HL-60 (cell line): ENCODE data around the gene PABPN1L.
"Not testable (repeated sequence)": the region's sequence is repeated elsewhere in the genome, so short reads cannot be mapped to it uniquely, and the experiment has no call there.

Experiments
- DNase-seq, 2 experiments: peaks; one replicate each; pipeline ENCODE4 v3.0.0-alpha.2; 2010 to 2020; ENCODE audit warnings: low read depth in 1 of 2, low spot score in 1 of 2
- H3K27ac ChIP-seq: fragments of 250-450 bp; sonication (Bioruptor Pico); replicated peaks from 2 replicates; pipeline ENCODE4 v1.5.1; 2020; ENCODE audit warnings: mild to moderate bottlenecking, moderate library complexity
- H3K27me3 ChIP-seq: fragments of 250-450 bp; sonication (Bioruptor Pico); 2 replicates; pipeline ENCODE4 v1.5.1; 2021; ENCODE audit warnings: mild to moderate bottlenecking, moderate library complexity; ENCODE audit not compliant: insufficient read depth, poor library complexity, severe bottlenecking
- H3K4me3 ChIP-seq: replicated peaks from 2 replicates; pipeline ENCODE4 v1.5.1; 2011; ENCODE audit warnings: mild to moderate bottlenecking, control low read depth, low read length; ENCODE audit not compliant: insufficient read depth
- CTCF ChIP-seq: IDR thresholded peaks from one replicate; pipeline ENCODE4 v1.5.1; 2011; ENCODE audit warnings: low read length, control low read depth, inconsistent platforms; ENCODE audit not compliant: insufficient read depth
- GABPA ChIP-seq: IDR thresholded peaks from 2 replicates; pipeline ENCODE4 v1.6.1; 2012; ENCODE audit warnings: low read depth
- POLR2AphosphoS5 ChIP-seq: IDR thresholded peaks from 2 replicates; pipeline ENCODE4 v1.6.1; 2012; ENCODE audit warnings: low read depth
- REST ChIP-seq: IDR thresholded peaks from 2 replicates; pipeline ENCODE4 v1.6.1; 2012; ENCODE audit warnings: low read depth; ENCODE audit not compliant: insufficient replicate concordance
- SPI1 ChIP-seq: IDR thresholded peaks from 2 replicates; pipeline ENCODE4 v1.6.1; 2012; ENCODE audit warnings: low read depth, mild to moderate bottlenecking, borderline replicate concordance

The PABPN1L gene

DNA sequence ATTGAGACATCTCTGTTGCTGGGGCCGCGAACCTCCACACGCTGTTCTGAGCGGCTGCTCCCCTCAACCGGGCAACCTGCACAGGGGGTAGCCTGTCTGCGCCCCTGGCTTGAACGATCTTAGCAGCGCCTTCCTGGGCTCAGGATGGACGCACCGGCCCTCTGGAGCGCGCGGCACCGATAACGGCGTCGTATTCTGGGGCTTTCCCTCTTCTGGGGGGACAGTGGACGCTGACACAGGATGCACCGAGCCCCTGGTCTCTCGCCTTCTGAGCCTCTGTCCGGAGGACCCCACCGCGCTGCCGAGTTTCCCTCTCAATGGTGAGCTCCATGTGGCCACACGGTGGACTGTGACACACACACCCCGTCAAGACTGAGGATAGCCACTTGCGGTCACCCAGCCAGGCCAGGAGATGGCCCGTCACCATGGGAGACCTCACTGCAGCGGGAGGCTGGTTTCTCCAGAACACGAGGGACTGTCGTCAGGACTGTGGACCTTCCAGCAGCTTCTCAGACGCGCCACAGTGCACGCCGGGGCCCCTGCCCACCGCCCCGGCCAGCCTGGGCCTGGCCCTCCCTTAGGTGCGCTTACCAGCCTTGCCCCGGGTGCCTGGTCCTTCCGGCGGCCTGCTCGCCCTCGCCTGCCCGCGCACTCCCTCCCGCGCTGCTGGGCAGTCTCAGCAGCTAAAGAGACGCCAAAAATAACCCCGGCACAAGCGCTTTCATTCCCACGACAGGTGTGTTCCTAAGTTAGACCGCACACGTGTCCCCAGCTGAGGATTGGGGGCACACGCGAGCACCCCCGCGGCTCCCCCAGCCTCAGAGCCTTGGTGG, 30.0 kb upstream of the PABPN1L start:
- H3K27me3 ChIP-seq, result no peaks in the 10 kb centered on the region
- no peak overlapping the region for H3K27ac ChIP-seq
- no peak overlapping the region for H3K4me3 ChIP-seq
- TF ChIP-seq REST (no peak), GABPA (no peak), SPI1 (no peak), POLR2AphosphoS5 (no peak), CTCF (no peak)
- no peak for DNase-seq

- no peak for DNase-seq
- no peak for TF ChIP-seq GABPA
- TF ChIP-seq CTCF, result no peak
- no peak for TF ChIP-seq POLR2AphosphoS5
- no peak for TF ChIP-seq SPI1
- TF ChIP-seq REST, result no peak
- H3K27me3 ChIP-seq, result no peaks in the 10 kb centered on the region
Measured at GRCh38 chr16:88895335-88895734, 28.9 kb upstream of the PABPN1L start.

GRCh38 chr16:88894681-88895300, 28.3 kb upstream of the PABPN1L start:
- no peak for DNase-seq
- Histone ChIP-seq H3K4me3 (no peak overlapping the region), H3K27ac (no peak overlapping the region), H3K27me3 (no peaks in the 10 kb centered on the region)
- TF ChIP-seq POLR2AphosphoS5 (no peak), REST (no peak), CTCF (no peak), SPI1 (no peak), GABPA (no peak)

More at GRCh38 chr16:88895335-88895734, 28.9 kb upstream of the PABPN1L start:
- H3K27ac ChIP-seq, result no peak overlapping the region
- no peak overlapping the region for H3K4me3 ChIP-seq

DNA sequence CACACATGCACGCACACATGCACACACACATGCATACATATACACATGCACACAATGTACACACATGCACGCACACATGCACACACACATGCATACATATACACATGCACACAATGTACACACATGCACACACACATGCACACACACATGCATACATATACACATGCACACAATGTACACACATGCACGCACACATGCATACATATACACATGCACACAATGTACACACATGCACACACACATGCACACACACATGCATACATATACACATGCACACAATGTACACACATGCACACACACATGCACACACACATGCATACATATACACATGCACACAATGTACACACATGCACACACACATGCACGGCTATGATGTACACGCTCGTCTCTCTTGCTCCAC, 27.8 kb upstream of the PABPN1L start:
- not testable (repeated sequence) for DNase-seq, H3K27ac ChIP-seq, H3K27me3 ChIP-seq, H3K4me3 ChIP-seq
